H9 (cell line): ENCODE measurements around the gene GSC2. TPM values are rescaled to one million over a fixed set of nuclear protein-coding genes. Genes with fewer than 3 reads are reported as not detected.

Experiments
- DNase-seq: peaks from one replicate; pipeline ENCODE4 v3.0.0-alpha.2; 2017
- H2AFZ ChIP-seq: one replicate; pipeline ENCODE4 v1.6.1; 2013; ENCODE audit warnings: mild to moderate bottlenecking, low read length, control low read depth, moderate library complexity
- H2AK5ac ChIP-seq: 2 replicates; pipeline ENCODE4 v1.6.1; 2013; ENCODE audit warnings: low read length, control low read depth, mixed read lengths; ENCODE audit not compliant: insufficient read length
- H2BK120ac ChIP-seq: one replicate; pipeline ENCODE4 v1.6.1; 2013; ENCODE audit warnings: low read depth, mild to moderate bottlenecking, low read length, control low read depth, inconsistent platforms; ENCODE audit not compliant: poor library complexity, severe bottlenecking
- H2BK12ac ChIP-seq: 2 replicates; pipeline ENCODE4 v1.6.1; 2013; ENCODE audit warnings: low read length, control low read depth, mixed read lengths, low read depth; ENCODE audit not compliant: insufficient read length
- H2BK15ac ChIP-seq: 2 replicates; pipeline ENCODE4 v1.6.1; 2013; ENCODE audit warnings: low read depth, low read length, control low read depth
- H2BK20ac ChIP-seq: one replicate; pipeline ENCODE4 v1.6.1; 2013; ENCODE audit warnings: low read depth, mild to moderate bottlenecking, low read length, control low read depth, inconsistent platforms; ENCODE audit not compliant: poor library complexity, severe bottlenecking
- H2BK5ac ChIP-seq: 2 replicates; pipeline ENCODE4 v1.6.1; 2013; ENCODE audit warnings: low read length, control low read depth, mixed read lengths; ENCODE audit not compliant: insufficient read length
- H3K14ac ChIP-seq: 2 replicates; pipeline ENCODE4 v1.6.1; 2013; ENCODE audit warnings: low read length, control low read depth; ENCODE audit not compliant: insufficient read depth
- H3K18ac ChIP-seq: 2 replicates; pipeline ENCODE4 v1.6.1; 2013; ENCODE audit warnings: low read depth, mild to moderate bottlenecking, mixed read lengths, low read length, control low read depth; ENCODE audit not compliant: insufficient read length
- H3K23ac ChIP-seq: 2 replicates; pipeline ENCODE4 v1.6.1; 2013; ENCODE audit warnings: low read length, control low read depth, mixed read lengths, low read depth; ENCODE audit not compliant: insufficient read length
- H3K23me2 ChIP-seq: 2 replicates; pipeline ENCODE4 v1.6.1; 2013; ENCODE audit warnings: low read depth, mild to moderate bottlenecking, mixed read lengths, low read length, control low read depth; ENCODE audit not compliant: insufficient read length, poor library complexity, severe bottlenecking
- H3K27ac ChIP-seq: 2 replicates; pipeline ENCODE4 v1.5.1; 2013; ENCODE audit warnings: low read length, control low read depth, mixed read lengths, low read depth; ENCODE audit not compliant: insufficient read length
- H3K27me3 ChIP-seq: 2 replicates; pipeline ENCODE4 v1.6.1; 2013; ENCODE audit warnings: low read length, control low read depth, inconsistent platforms; ENCODE audit not compliant: insufficient read depth
- H3K4ac ChIP-seq: 2 replicates; pipeline ENCODE4 v1.6.1; 2013; ENCODE audit warnings: low read depth, mild to moderate bottlenecking, control low read depth, inconsistent platforms, low read length, moderate library complexity
- H3K4me1 ChIP-seq: 2 replicates; pipeline ENCODE4 v1.6.1; 2013; ENCODE audit warnings: low read length, control low read depth, inconsistent platforms; ENCODE audit not compliant: insufficient read depth
- H3K4me2 ChIP-seq: 2 replicates; pipeline ENCODE4 v1.6.1; 2013; ENCODE audit warnings: low read length, control low read depth, mixed read lengths; ENCODE audit not compliant: insufficient read length, insufficient read depth
- H3K56ac ChIP-seq: 2 replicates; pipeline ENCODE4 v1.6.1; 2013; ENCODE audit warnings: low read depth, mild to moderate bottlenecking, mixed read lengths, low read length, control low read depth; ENCODE audit not compliant: insufficient read length
- H3K79me1 ChIP-seq: 2 replicates; pipeline ENCODE4 v1.6.1; 2013; ENCODE audit warnings: low read depth, mild to moderate bottlenecking, moderate library complexity, low read length, control low read depth, inconsistent platforms; ENCODE audit not compliant: insufficient read depth, poor library complexity, severe bottlenecking
- H3K79me2 ChIP-seq: 2 replicates; pipeline ENCODE4 v1.6.1; 2013; ENCODE audit warnings: low read length, control low read depth, inconsistent platforms; ENCODE audit not compliant: insufficient read depth
- H3K9ac ChIP-seq: 2 replicates; pipeline ENCODE4 v1.6.1; 2013; ENCODE audit warnings: low read length, control low read depth, mixed read lengths; ENCODE audit not compliant: insufficient read length; ENCODE audit errors: extremely low read depth
- H3K9me3 ChIP-seq: one replicate; pipeline ENCODE4 v1.6.1; 2013; ENCODE audit warnings: low read depth, low read length, inconsistent platforms; ENCODE audit not compliant: control insufficient read depth
- H3T11ph ChIP-seq: one replicate; pipeline ENCODE4 v1.6.1; 2013; ENCODE audit warnings: mild to moderate bottlenecking, low read length, control low read depth, inconsistent platforms
- H4K20me1 ChIP-seq: one replicate; pipeline ENCODE4 v1.6.1; 2013; ENCODE audit not compliant: control insufficient read depth, insufficient read length, insufficient read depth
- H4K5ac ChIP-seq: 2 replicates; pipeline ENCODE4 v1.6.1; 2013; ENCODE audit warnings: low read depth, mild to moderate bottlenecking, mixed read lengths, low read length, control low read depth; ENCODE audit not compliant: insufficient read length
- H4K8ac ChIP-seq: replicated peaks from 2 replicates; pipeline ENCODE4 v1.6.1; 2013; ENCODE audit warnings: low read length, control low read depth, mixed read lengths, low read depth; ENCODE audit not compliant: insufficient read length
- H4K91ac ChIP-seq: 2 replicates; pipeline ENCODE4 v1.6.1; 2013; ENCODE audit warnings: low read depth, mild to moderate bottlenecking, moderate library complexity, mixed read lengths, low read length, control low read depth; ENCODE audit not compliant: insufficient read length
- H3K27ac Mint-ChIP-seq, 3 experiments: 2 replicates in 2 of 3; 3 replicates in 1 of 3; pipeline ENCODE4 v1.8.0; 2020 to 2021; ENCODE audit warnings: mixed read lengths in 3 of 3, mild to moderate bottlenecking in 1 of 3, moderate library complexity in 1 of 3
- H3K27me3 Mint-ChIP-seq: 2 replicates; pipeline ENCODE4 v1.8.0; 2021; ENCODE audit warnings: low read depth, mild to moderate bottlenecking, moderate library complexity, mixed read lengths
- H3K36me3 Mint-ChIP-seq, 3 experiments: 2 replicates in 2 of 3; 3 replicates in 1 of 3; pipeline ENCODE4 v1.8.0; 2020 to 2021; ENCODE audit warnings: low read depth in 3 of 3, mixed read lengths in 3 of 3; ENCODE audit not compliant: insufficient read depth in 1 of 3
- H3K4me1 Mint-ChIP-seq, 2 experiments: 2 replicates each; pipeline ENCODE4 v1.8.0; 2020; ENCODE audit warnings: mixed read lengths in 2 of 2
- H3K4me3 Mint-ChIP-seq, 2 experiments: 2 replicates in 1 of 2; 3 replicates in 1 of 2; pipeline ENCODE4 v1.8.0; 2020 to 2021; ENCODE audit warnings: mild to moderate bottlenecking in 2 of 2, mixed read lengths in 2 of 2, moderate library complexity in 1 of 2
- H3K9me3 Mint-ChIP-seq, 2 experiments: 2 replicates in 1 of 2; 3 replicates in 1 of 2; pipeline ENCODE4 v1.8.0; 2020; ENCODE audit warnings: mild to moderate bottlenecking in 2 of 2, mixed read lengths in 2 of 2, moderate library complexity in 1 of 2
- WGBS: extraction: QIAGEN DNeasy Blood & Tissue Kit; methylation state at CpG from one replicate; pipeline ENCODE4 v1.1.7; 2013; ENCODE audit warnings: missing lambda C conversion rate, low lambda C conversion rate, mixed read lengths; ENCODE audit not compliant: insufficient read length; ENCODE audit errors: extremely low coverage; 5-methylcytosine and 5-hydroxymethylcytosine counted together
- total RNA-seq: library from RNA; stranded (reverse); gene quantifications from 2 replicates; pipeline ENCODE4 v1.2.1, GENCODE V29; 2021
- TF ChIP-seq, protein P1 (sequence below): fragments of 200-600 bp; sonication (generic); conservative IDR thresholded peaks from 3 replicates; pipeline ENCODE4 v1.8.0; 2021; ENCODE audit warnings: antibody characterized with exemption, mild to moderate bottlenecking

Gene GSC2
- total RNA-seq, 1 experiment from 2014 or later, result 0.22 TPM

GRCh38 chr22:19125011-19125410 is 25.1 kb downstream of the GSC2 start:
- H3K27ac Mint-ChIP-seq, result no peak overlapping the region
- H3K9me3 ChIP-seq, result no peaks in the 10 kb centered on the region
- peaks cover 18% of the 10 kb centered on the region for H3K27me3 Mint-ChIP-seq
- H3K9me3 Mint-ChIP-seq, result no peaks in the 10 kb centered on the region; a peak in 3 of 5 replicates
- H3K4ac ChIP-seq, result no peak overlapping the region
- DNase-seq, result no peak
- peaks cover 9% of the 10 kb centered on the region for H3K23me2 ChIP-seq
- no peak overlapping the region for H3T11ph ChIP-seq
- no peak overlapping the region for H2BK12ac ChIP-seq
- no peak overlapping the region for H4K91ac ChIP-seq
- H2BK5ac ChIP-seq, result no peak overlapping the region
- no peak overlapping the region for H4K8ac ChIP-seq
- H4K20me1 ChIP-seq, result no peaks in the 10 kb centered on the region
- H3K23ac ChIP-seq, result no peak overlapping the region
- whole genome bisulfite sequencing, result no CpG with 5 or more reads among the region's 11 CpGs
- no peak overlapping the region for H4K5ac ChIP-seq
- H3K79me1 ChIP-seq, result peaks cover 5% of the 10 kb centered on the region
- H3K14ac ChIP-seq, result no peak overlapping the region
- H2BK120ac ChIP-seq, result no peak overlapping the region
- H3K4me2 ChIP-seq, result no peak overlapping the region
- H3K4me1 ChIP-seq, result peaks cover 3% of the 10 kb centered on the region; the same call in 1 of the 2 replicates
- no peak overlapping the region for H3K56ac ChIP-seq
- H3K18ac ChIP-seq, result no peak overlapping the region
- H2AFZ ChIP-seq, result no peak overlapping the region
- peaks cover 20 to 23% of the 10 kb centered on the region in 2 experiments for H3K4me1 Mint-ChIP-seq
- H3K36me3 Mint-ChIP-seq, result peaks cover 0 to 3% (median 0%) of the 10 kb centered on the region in 3 experiments; a peak in 3 of 7 replicates
- no peaks in the 10 kb centered on the region for H3K27me3 ChIP-seq
- TF ChIP-seq, protein P1, sequence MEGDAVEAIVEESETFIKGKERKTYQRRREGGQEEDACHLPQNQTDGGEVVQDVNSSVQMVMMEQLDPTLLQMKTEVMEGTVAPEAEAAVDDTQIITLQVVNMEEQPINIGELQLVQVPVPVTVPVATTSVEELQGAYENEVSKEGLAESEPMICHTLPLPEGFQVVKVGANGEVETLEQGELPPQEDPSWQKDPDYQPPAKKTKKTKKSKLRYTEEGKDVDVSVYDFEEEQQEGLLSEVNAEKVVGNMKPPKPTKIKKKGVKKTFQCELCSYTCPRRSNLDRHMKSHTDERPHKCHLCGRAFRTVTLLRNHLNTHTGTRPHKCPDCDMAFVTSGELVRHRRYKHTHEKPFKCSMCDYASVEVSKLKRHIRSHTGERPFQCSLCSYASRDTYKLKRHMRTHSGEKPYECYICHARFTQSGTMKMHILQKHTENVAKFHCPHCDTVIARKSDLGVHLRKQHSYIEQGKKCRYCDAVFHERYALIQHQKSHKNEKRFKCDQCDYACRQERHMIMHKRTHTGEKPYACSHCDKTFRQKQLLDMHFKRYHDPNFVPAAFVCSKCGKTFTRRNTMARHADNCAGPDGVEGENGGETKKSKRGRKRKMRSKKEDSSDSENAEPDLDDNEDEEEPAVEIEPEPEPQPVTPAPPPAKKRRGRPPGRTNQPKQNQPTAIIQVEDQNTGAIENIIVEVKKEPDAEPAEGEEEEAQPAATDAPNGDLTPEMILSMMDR, result no peak
- peaks cover 9% of the 10 kb centered on the region; the same call in 1 of the 2 replicates for H3K79me2 ChIP-seq
- no peak overlapping the region for H3K9ac ChIP-seq
- H2BK15ac ChIP-seq, result no peak overlapping the region
- H2BK20ac ChIP-seq, result no peak overlapping the region
- H3K27ac ChIP-seq, result no peak overlapping the region
- H2AK5ac ChIP-seq, result no peak overlapping the region
- H3K4me3 Mint-ChIP-seq, result no peak overlapping the region
